ENCODE results near the gene TNFRSF19. TPM values are rescaled to one million over a fixed set of nuclear protein-coding genes. Genes with fewer than 3 reads are reported as not detected.

TNFRSF19 gene
- total and polyA plus RNA-seq, 2 of the 13 experiments (the other 11 are each of a cell fraction or from before 2014, with no cell fraction given): 75.3 to 77.7 TPM

- no peak for FAIRE-seq
- Histone ChIP-seq H2AFZ (ENCODE audit: low read length) (no peak overlapping the region), H3K4me3 (replicated peaks in 1 of 3; ENCODE audit: insufficient read depth in 1 of 3, low read depth in 2 of 3, low read length in 3 of 3) (no peak overlapping the region), H4K20me1 (ENCODE audit: insufficient read depth, low read length) (no peaks in the 10 kb centered on the region), H3K27ac (ENCODE audit: extremely low read length, insufficient read depth, low read length) (no peak overlapping the region), H3K4me1 (ENCODE audit: insufficient read depth, low read length) (peaks cover 57% of the 10 kb centered on the region), H3K9me3 (ENCODE audit: low read length) (no peaks in the 10 kb centered on the region), H3K27me3 (ENCODE audit: control insufficient read depth in 1 of 2, insufficient read depth in 2 of 2, low read length in 2 of 2) (no peaks in the 10 kb centered on the region), H3K36me3 (replicated peaks in 1 of 2; ENCODE audit: control insufficient read depth in 1 of 2, insufficient read depth in 2 of 2, low read length in 2 of 2) (peaks cover 14 to 62% of the 10 kb centered on the region in 2 experiments), H3K4me2 (ENCODE audit: low read depth, low read length) (no peak overlapping the region), H3K79me2 (ENCODE audit: insufficient read depth, low read length) (peaks cover 37% of the 10 kb centered on the region), H3K9ac (ENCODE audit: insufficient read depth, low read depth, low read length) (no peak overlapping the region)
- in situ Hi-C loops (cut with HindIII; ENCODE audit: extremely low pct_ligation_motif_present, low pct_unique_long_range_greater_than_20kb) (no loop called here), intact Hi-C loops (cut with micrococcal nuclease; ENCODE audit: unreplicated experiment) (no loop called here)
- CTCF ChIA-PET (ENCODE audit: low intra/inter-chr PET ratio, low total read pairs): no interaction called here
- POLR2A ChIA-PET: no interaction called here
- ATAC-seq: no peak
- DNase-seq (ENCODE audit: low spot score): no peak
- peak; percentile 84 for TF ChIP-seq ZNF7 (CRISPR knock-in tag; IDR thresholded peaks at IDR 0.05)
- no peak for TF ChIP-seq MTF1 (CRISPR knock-in tag; IDR thresholded peaks at IDR 0.05)
- TF ChIP-seq GFI1 (CRISPR knock-in tag; IDR thresholded peaks at IDR 0.05; ENCODE audit: borderline replicate concordance): no peak
- TF ChIP-seq MAFK (conservative IDR thresholded peaks at IDR 0.05 in 1 of 2, IDR thresholded peaks at IDR 0.05 in 1 of 2; ENCODE audit: low read length in 2 of 2): peak; percentile 74 to 75
- peak; percentile 61 for TF ChIP-seq MAFF (IDR thresholded peaks at IDR 0.05; ENCODE audit: low read depth, low read length)
- BruUV-seq (replicated peaks): no TSS peak
- 94% methylated on average over 3 of the region's 3 CpGs for WGBS (ENCODE audit: low lambda C conversion rate)
Measured at GRCh38 chr13:23623394-23623793, 53.2 kb downstream of the TNFRSF19 start.

DNA sequence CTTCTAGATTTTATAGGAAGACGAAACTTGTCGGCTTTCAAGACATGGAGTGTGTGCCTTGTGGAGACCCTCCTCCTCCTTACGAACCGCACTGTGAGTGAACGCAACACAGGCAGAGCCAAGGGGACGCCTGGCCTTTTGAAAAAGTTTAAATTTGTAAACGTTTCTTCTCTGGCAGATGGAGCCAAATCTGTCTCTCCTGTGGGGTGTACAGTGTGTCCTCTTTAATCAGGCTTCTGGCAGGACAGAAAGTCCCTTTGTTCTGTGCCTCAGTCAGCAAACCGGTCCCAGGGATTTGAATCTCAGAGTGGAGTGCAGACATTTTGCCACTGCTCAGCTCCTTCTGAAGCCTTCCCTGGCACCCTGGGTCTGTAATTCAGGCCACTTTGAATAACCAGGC is 56.5 kb downstream of the TNFRSF19 start:
- H3K4me1 ChIP-seq (ENCODE audit: insufficient read depth, low read length): peaks cover 58% of the 10 kb centered on the region
- no TSS peak for BruUV-seq (replicated peaks)
- no peak for TF ChIP-seq KLF13 (CRISPR knock-in tag; IDR thresholded peaks at IDR 0.05)
- TF ChIP-seq RBM22 (optimal IDR thresholded peaks at IDR 0.05; ENCODE audit: low read length): peak; percentile 52
- TF ChIP-seq RFXAP (CRISPR knock-in tag; IDR thresholded peaks at IDR 0.05; ENCODE audit: borderline replicate concordance): no peak
- no peaks in the 10 kb centered on the region for H4K20me1 ChIP-seq (ENCODE audit: insufficient read depth, low read length)
- no peak overlapping the region for H2AFZ ChIP-seq (ENCODE audit: low read length)
- peaks cover 8 to 37% of the 10 kb centered on the region in 2 experiments for H3K36me3 ChIP-seq (replicated peaks in 1 of 2; ENCODE audit: control insufficient read depth in 1 of 2, insufficient read depth in 2 of 2, low read length in 2 of 2)
- WGBS (ENCODE audit: low lambda C conversion rate): 89% methylated on average over 7 of the region's 8 CpGs
- DNase-seq (ENCODE audit: low spot score) (no peak), ATAC-seq (no peak), FAIRE-seq (no peak)
- no peak overlapping the region for H3K4me2 ChIP-seq (ENCODE audit: low read depth, low read length)
- intact Hi-C loops (cut with micrococcal nuclease; ENCODE audit: unreplicated experiment) (loop anchor here (5.0 kb wide), 1 partner anchor 54 kb away; the partner anchor contains the start of gene TNFRSF19), in situ Hi-C loops (cut with HindIII; ENCODE audit: extremely low pct_ligation_motif_present, low pct_unique_long_range_greater_than_20kb) (no loop called here)
- ChIA-PET CTCF (ENCODE audit: low intra/inter-chr PET ratio, low total read pairs) (no interaction called here), POLR2A (interaction anchor here (1.0 kb wide), 1 partner anchor 28 kb away, joined by 3 read pairs; no protein-coding TSS in a partner anchor)
- H3K27me3 ChIP-seq (ENCODE audit: control insufficient read depth in 1 of 2, insufficient read depth in 2 of 2, low read length in 2 of 2): no peaks in the 10 kb centered on the region
- no peak overlapping the region for H3K4me3 ChIP-seq (replicated peaks in 1 of 3; ENCODE audit: insufficient read depth in 1 of 3, low read depth in 2 of 3, low read length in 3 of 3)
- no peak overlapping the region for H3K27ac ChIP-seq (ENCODE audit: extremely low read length, insufficient read depth, low read length)
- H3K79me2 ChIP-seq (ENCODE audit: insufficient read depth, low read length): peaks cover 32% of the 10 kb centered on the region
- no peaks in the 10 kb centered on the region for H3K9me3 ChIP-seq (ENCODE audit: low read length)
- no peak overlapping the region for H3K9ac ChIP-seq (ENCODE audit: insufficient read depth, low read depth, low read length)
